Measurements from ENCODE around the gene IDE. TPM values are rescaled to one million over a fixed set of nuclear protein-coding genes. Genes with fewer than 3 reads are reported as not detected.
A peak's percentile ranks its signal among the peaks of the same experiment; 100 is the strongest.

Gene IDE
- total and polyA plus RNA-seq, 9 of the 15 experiments (the other 6 are each of a cell fraction or from before 2014, with no cell fraction given), result 10.2 to 50.6 (median 33.2) TPM

DNA sequence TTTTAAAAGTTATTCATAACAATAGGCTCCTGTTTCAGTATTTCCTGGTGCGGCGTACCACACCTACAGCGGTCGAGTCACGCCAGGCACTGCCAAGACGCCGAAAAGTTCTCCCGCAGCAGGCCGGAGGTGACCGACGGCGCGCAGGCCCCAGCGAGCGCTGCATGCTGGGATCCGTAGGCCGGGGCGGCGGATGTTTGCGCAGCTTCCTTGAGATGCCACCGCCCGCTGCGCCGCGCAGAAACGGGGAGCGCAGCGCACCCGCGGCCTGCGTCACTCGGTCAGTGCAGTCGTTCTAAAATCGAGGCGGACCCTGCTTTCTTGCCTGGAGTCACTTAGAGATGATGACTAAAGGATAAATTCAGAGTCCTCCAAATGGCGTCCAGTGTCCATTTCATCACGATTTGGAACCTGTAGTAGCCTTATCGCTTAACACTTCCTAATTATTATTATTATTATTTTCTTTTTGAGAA lies 17.7 kb upstream of the IDE start (continued):
- TF ChIP-seq, protein P1, sequence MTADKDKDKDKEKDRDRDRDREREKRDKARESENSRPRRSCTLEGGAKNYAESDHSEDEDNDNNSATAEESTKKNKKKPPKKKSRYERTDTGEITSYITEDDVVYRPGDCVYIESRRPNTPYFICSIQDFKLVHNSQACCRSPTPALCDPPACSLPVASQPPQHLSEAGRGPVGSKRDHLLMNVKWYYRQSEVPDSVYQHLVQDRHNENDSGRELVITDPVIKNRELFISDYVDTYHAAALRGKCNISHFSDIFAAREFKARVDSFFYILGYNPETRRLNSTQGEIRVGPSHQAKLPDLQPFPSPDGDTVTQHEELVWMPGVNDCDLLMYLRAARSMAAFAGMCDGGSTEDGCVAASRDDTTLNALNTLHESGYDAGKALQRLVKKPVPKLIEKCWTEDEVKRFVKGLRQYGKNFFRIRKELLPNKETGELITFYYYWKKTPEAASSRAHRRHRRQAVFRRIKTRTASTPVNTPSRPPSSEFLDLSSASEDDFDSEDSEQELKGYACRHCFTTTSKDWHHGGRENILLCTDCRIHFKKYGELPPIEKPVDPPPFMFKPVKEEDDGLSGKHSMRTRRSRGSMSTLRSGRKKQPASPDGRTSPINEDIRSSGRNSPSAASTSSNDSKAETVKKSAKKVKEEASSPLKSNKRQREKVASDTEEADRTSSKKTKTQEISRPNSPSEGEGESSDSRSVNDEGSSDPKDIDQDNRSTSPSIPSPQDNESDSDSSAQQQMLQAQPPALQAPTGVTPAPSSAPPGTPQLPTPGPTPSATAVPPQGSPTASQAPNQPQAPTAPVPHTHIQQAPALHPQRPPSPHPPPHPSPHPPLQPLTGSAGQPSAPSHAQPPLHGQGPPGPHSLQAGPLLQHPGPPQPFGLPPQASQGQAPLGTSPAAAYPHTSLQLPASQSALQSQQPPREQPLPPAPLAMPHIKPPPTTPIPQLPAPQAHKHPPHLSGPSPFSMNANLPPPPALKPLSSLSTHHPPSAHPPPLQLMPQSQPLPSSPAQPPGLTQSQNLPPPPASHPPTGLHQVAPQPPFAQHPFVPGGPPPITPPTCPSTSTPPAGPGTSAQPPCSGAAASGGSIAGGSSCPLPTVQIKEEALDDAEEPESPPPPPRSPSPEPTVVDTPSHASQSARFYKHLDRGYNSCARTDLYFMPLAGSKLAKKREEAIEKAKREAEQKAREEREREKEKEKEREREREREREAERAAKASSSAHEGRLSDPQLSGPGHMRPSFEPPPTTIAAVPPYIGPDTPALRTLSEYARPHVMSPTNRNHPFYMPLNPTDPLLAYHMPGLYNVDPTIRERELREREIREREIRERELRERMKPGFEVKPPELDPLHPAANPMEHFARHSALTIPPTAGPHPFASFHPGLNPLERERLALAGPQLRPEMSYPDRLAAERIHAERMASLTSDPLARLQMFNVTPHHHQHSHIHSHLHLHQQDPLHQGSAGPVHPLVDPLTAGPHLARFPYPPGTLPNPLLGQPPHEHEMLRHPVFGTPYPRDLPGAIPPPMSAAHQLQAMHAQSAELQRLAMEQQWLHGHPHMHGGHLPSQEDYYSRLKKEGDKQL (CRISPR knock-in tag; IDR thresholded peaks at IDR 0.05; ENCODE audit: borderline replicate concordance), result no peak
- TF ChIP-seq POLR2AphosphoS5 (IDR thresholded peaks at IDR 0.05; ENCODE audit: control insufficient read depth, insufficient read depth, low read depth, low read length), result peak; percentile 58; the same call in 1 of the 2 replicates
- TF ChIP-seq, protein P2, sequence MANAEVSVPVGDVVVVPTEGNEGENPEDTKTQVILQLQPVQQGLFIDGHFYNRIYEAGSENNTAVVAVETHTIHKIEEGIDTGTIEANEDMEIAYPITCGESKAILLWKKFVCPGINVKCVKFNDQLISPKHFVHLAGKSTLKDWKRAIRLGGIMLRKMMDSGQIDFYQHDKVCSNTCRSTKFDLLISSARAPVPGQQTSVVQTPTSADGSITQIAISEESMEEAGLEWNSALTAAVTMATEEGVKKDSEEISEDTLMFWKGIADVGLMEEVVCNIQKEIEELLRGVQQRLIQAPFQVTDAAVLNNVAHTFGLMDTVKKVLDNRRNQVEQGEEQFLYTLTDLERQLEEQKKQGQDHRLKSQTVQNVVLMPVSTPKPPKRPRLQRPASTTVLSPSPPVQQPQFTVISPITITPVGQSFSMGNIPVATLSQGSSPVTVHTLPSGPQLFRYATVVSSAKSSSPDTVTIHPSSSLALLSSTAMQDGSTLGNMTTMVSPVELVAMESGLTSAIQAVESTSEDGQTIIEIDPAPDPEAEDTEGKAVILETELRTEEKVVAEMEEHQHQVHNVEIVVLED (CRISPR knock-in tag; IDR thresholded peaks at IDR 0.05), result peak; percentile 80
- TF ChIP-seq, protein P3, sequence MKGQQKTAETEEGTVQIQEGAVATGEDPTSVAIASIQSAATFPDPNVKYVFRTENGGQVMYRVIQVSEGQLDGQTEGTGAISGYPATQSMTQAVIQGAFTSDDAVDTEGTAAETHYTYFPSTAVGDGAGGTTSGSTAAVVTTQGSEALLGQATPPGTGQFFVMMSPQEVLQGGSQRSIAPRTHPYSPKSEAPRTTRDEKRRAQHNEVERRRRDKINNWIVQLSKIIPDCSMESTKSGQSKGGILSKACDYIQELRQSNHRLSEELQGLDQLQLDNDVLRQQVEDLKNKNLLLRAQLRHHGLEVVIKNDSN (CRISPR knock-in tag; IDR thresholded peaks at IDR 0.05), result no peak
- TF ChIP-seq, protein P4, sequence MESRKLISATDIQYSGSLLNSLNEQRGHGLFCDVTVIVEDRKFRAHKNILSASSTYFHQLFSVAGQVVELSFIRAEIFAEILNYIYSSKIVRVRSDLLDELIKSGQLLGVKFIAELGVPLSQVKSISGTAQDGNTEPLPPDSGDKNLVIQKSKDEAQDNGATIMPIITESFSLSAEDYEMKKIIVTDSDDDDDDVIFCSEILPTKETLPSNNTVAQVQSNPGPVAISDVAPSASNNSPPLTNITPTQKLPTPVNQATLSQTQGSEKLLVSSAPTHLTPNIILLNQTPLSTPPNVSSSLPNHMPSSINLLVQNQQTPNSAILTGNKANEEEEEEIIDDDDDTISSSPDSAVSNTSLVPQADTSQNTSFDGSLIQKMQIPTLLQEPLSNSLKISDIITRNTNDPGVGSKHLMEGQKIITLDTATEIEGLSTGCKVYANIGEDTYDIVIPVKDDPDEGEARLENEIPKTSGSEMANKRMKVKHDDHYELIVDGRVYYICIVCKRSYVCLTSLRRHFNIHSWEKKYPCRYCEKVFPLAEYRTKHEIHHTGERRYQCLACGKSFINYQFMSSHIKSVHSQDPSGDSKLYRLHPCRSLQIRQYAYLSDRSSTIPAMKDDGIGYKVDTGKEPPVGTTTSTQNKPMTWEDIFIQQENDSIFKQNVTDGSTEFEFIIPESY (CRISPR knock-in tag; IDR thresholded peaks at IDR 0.05), result no peak
- TF ChIP-seq, protein P5, sequence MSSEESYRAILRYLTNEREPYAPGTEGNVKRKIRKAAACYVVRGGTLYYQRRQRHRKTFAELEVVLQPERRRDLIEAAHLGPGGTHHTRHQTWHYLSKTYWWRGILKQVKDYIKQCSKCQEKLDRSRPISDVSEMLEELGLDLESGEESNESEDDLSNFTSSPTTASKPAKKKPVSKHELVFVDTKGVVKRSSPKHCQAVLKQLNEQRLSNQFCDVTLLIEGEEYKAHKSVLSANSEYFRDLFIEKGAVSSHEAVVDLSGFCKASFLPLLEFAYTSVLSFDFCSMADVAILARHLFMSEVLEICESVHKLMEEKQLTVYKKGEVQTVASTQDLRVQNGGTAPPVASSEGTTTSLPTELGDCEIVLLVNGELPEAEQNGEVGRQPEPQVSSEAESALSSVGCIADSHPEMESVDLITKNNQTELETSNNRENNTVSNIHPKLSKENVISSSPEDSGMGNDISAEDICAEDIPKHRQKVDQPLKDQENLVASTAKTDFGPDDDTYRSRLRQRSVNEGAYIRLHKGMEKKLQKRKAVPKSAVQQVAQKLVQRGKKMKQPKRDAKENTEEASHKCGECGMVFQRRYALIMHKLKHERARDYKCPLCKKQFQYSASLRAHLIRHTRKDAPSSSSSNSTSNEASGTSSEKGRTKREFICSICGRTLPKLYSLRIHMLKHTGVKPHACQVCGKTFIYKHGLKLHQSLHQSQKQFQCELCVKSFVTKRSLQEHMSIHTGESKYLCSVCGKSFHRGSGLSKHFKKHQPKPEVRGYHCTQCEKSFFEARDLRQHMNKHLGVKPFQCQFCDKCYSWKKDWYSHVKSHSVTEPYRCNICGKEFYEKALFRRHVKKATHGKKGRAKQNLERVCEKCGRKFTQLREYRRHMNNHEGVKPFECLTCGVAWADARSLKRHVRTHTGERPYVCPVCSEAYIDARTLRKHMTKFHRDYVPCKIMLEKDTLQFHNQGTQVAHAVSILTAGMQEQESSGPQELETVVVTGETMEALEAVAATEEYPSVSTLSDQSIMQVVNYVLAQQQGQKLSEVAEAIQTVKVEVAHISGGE (CRISPR knock-in tag; IDR thresholded peaks at IDR 0.05), result peak in 1 of 3 experiments; percentile 88; a peak in 2 of 6 replicates
- TF ChIP-seq, protein P6, sequence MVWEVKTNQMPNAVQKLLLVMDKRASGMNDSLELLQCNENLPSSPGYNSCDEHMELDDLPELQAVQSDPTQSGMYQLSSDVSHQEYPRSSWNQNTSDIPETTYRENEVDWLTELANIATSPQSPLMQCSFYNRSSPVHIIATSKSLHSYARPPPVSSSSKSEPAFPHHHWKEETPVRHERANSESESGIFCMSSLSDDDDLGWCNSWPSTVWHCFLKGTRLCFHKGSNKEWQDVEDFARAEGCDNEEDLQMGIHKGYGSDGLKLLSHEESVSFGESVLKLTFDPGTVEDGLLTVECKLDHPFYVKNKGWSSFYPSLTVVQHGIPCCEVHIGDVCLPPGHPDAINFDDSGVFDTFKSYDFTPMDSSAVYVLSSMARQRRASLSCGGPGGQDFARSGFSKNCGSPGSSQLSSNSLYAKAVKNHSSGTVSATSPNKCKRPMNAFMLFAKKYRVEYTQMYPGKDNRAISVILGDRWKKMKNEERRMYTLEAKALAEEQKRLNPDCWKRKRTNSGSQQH (CRISPR knock-in tag; IDR thresholded peaks at IDR 0.05), result no peak
- TF ChIP-seq SP1 (CRISPR knock-in tag; IDR thresholded peaks at IDR 0.05), result no peak; the same call in 1 of the 2 replicates
- TF ChIP-seq, protein P7, sequence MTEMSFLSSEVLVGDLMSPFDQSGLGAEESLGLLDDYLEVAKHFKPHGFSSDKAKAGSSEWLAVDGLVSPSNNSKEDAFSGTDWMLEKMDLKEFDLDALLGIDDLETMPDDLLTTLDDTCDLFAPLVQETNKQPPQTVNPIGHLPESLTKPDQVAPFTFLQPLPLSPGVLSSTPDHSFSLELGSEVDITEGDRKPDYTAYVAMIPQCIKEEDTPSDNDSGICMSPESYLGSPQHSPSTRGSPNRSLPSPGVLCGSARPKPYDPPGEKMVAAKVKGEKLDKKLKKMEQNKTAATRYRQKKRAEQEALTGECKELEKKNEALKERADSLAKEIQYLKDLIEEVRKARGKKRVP (CRISPR knock-in tag; IDR thresholded peaks at IDR 0.05), result no peak

All from K562 (cell line).